ENCODE measurements around the gene KRT80. TPM values are rescaled to one million over a fixed set of nuclear protein-coding genes. Genes with fewer than 3 reads are reported as not detected.

KRT80 gene
- polyA plus RNA-seq, 2 of the 4 experiments (the other 2 are of a cell fraction): 38.3 to 63.1 TPM

- peak overlapping the region; percentile 60 for H3K4me2 ChIP-seq
- no peak for DNase-seq (ENCODE audit: low read depth in 1 of 2, low spot score in 1 of 2)
- 82% methylated on average over 18 of the region's 18 CpGs for WGBS (ENCODE audit: missing lambda C conversion rate)
- no peak for ATAC-seq
- CTCF ChIA-PET: interaction anchor here (0.5 to 14.1 kb wide), 8 partner anchors 19 to 1325 kb away, joined by 3 to 175 read pairs (median 3); partner anchors contain the start of gene KRT7
- H3K4me1 ChIP-seq: peaks cover 86% of the 10 kb centered on the region
- no peak for FAIRE-seq
- POLR2A ChIA-PET: interaction anchor here (1.5 kb wide), 1 partner anchor 12 kb away, joined by 14 read pairs; the partner anchor contains the start of gene KRT80
- TF ChIP-seq MAX (IDR thresholded peaks at IDR 0.05) (0 out of 2 replicates have a peak, but pooled peaks have one; percentile 13), REST (IDR thresholded peaks at IDR 0.05) (no peak)
- H3K4me3 ChIP-seq: no peak overlapping the region
- H3K9me3 ChIP-seq: no peaks in the 10 kb centered on the region
- H3K27ac ChIP-seq: peak overlapping the region; percentile 87 to 96
These were observed 12.5 kb upstream of the KRT80 start for GRCh38 chr12:52204095-52204930.

- 17% methylated on average over 18 of the region's 19 CpGs for WGBS (ENCODE audit: missing lambda C conversion rate)
- ATAC-seq: peak; percentile 67 to 75
- peak; percentile 66 to 96 for DNase-seq (ENCODE audit: low read depth in 1 of 2, low spot score in 1 of 2)
- ChIA-PET POLR2A (interaction anchor here (1.4 to 1.5 kb wide), 2 partner anchors 11 to 17 kb away, joined by 3 to 14 read pairs; partner anchors contain the start of gene KRT80), CTCF (interaction anchor here (0.6 to 14.1 kb wide), 4 partner anchors 20 to 81 kb away, joined by 3 to 175 read pairs (median 3); no protein-coding TSS in a partner anchor)
- Histone ChIP-seq H3K27ac (peak overlapping the region; percentile 87 to 96), H3K4me1 (peaks cover 90% of the 10 kb centered on the region), H3K4me3 (no peak overlapping the region), H3K9me3 (no peaks in the 10 kb centered on the region), H3K4me2 (peak overlapping the region; percentile 60)
- FAIRE-seq: peak; percentile 92
- TF ChIP-seq CBX8 (IDR thresholded peaks at IDR 0.05): no peak
- no peak for TF ChIP-seq MAFK (IDR thresholded peaks at IDR 0.05; ENCODE audit: partially characterized antibody)
- TF ChIP-seq FOSL2 (IDR thresholded peaks at IDR 0.05): peak; percentile 65
- peak; percentile 83 for TF ChIP-seq FOSL2 (CRISPR knock-in tag; IDR thresholded peaks at IDR 0.05)
- no peak for TF ChIP-seq SREBF2 (IDR thresholded peaks at IDR 0.05)
- no peak; the same call in 2 of the 3 replicates for TF ChIP-seq SMC3 (IDR thresholded peaks at IDR 0.05)
- TF ChIP-seq EHMT2 (IDR thresholded peaks at IDR 0.05; ENCODE audit: low read depth): no peak
- no peak for TF ChIP-seq CBX2 (IDR thresholded peaks at IDR 0.05; ENCODE audit: borderline replicate concordance, low read depth)
- peak; percentile 99 for TF ChIP-seq MAX (IDR thresholded peaks at IDR 0.05)
- TF ChIP-seq BCL3 (IDR thresholded peaks at IDR 0.05): peak; percentile 58; the same call in 2 of the 3 replicates
- TF ChIP-seq RAD21 (conservative IDR thresholded peaks at IDR 0.05 in 1 of 2, IDR thresholded peaks at IDR 0.05 in 1 of 2): no peak
- peak; percentile 10; the same call in 1 of the 2 replicates for TF ChIP-seq HES2 (IDR thresholded peaks at IDR 0.05)
- peak; percentile 87; the same call in 1 of the 2 replicates for TF ChIP-seq TP53 (CRISPR knock-in tag; IDR thresholded peaks at IDR 0.05)
- TF ChIP-seq CHD4 (IDR thresholded peaks at IDR 0.05; ENCODE audit: borderline replicate concordance): no peak
- no peak for TF ChIP-seq MAZ (IDR thresholded peaks at IDR 0.05; ENCODE audit: borderline replicate concordance, low read depth, low read length)
- no peak for TF ChIP-seq HDAC2 (IDR thresholded peaks at IDR 0.05)
- no peak for TF ChIP-seq ELK1 (IDR thresholded peaks at IDR 0.05; ENCODE audit: low read depth, low read length)
- peak; percentile 94 for TF ChIP-seq ZNF302 (CRISPR knock-in tag; IDR thresholded peaks at IDR 0.05)
- TF ChIP-seq E2F6 (IDR thresholded peaks at IDR 0.05; ENCODE audit: borderline replicate concordance, low read depth): peak; percentile 73; the same call in 1 of the 2 replicates
- TF ChIP-seq POLR2AphosphoS2 (conservative IDR thresholded peaks at IDR 0.05; ENCODE audit: low read length): no peak
- no peak for TF ChIP-seq ESRRA (IDR thresholded peaks at IDR 0.05; ENCODE audit: borderline replicate concordance, low read length)
- peak; percentile 68 for TF ChIP-seq JUNB (IDR thresholded peaks at IDR 0.05)
- no peak for TF ChIP-seq ZFP36 (IDR thresholded peaks at IDR 0.05; ENCODE audit: borderline replicate concordance, partially characterized antibody)
- peak; percentile 73; a peak in 3 of 5 replicates for TF ChIP-seq EP300 (IDR thresholded peaks at IDR 0.05)
- no peak for TF ChIP-seq KDM1A (IDR thresholded peaks at IDR 0.05; ENCODE audit: low read depth)
These were observed 11.5 kb upstream of the KRT80 start for GRCh38 chr12:52203079-52203921.
